EH (cell line): ENCODE measurements around the gene CST11.

ENCODE experiments used
- DNase-seq: peaks from one replicate; pipeline ENCODE4 v3.0.0-alpha.2; 2015; ENCODE audit warnings: low read depth

The CST11 gene

GRCh38 chr20:23453549-23454543 lies 1.2 kb upstream of the CST11 start:
- no peak for DNase-seq

- DNase-seq, result peak; percentile 48
Observed at GRCh38 chr20:23451956-23452487, 654 bp downstream of the CST11 start.

- no peak for DNase-seq
Observed at GRCh38 chr20:23450877-23451276, 1.8 kb downstream of the CST11 start.

- DNase-seq, result peak; percentile 6
Observed at GRCh38 chr20:23449421-23449820, 3.3 kb downstream of the CST11 start.

GRCh38 chr20:23448167-23448566 lies 4.5 kb downstream of the CST11 start:
- DNase-seq, result no peak

GRCh38 chr20:23446505-23446904 lies 6.2 kb downstream of the CST11 start:
- DNase-seq, result peak; percentile 37

- peak; percentile 94 for DNase-seq
Observed at GRCh38 chr20:23445596-23446217, 7.0 kb downstream of the CST11 start.

- DNase-seq, result no peak
Observed at GRCh38 chr20:23444859-23445258, 7.8 kb downstream of the CST11 start.

GRCh38 chr20:23442436-23442835 lies 10.2 kb downstream of the CST11 start:
- peak; percentile 11 for DNase-seq

- DNase-seq, result peak; percentile 79
Observed at GRCh38 chr20:23441850-23442313, 10.8 kb downstream of the CST11 start.

- DNase-seq, result no peak
Observed at GRCh38 chr20:23440004-23440403, 12.7 kb downstream of the CST11 start.

- DNase-seq, result no peak
Observed at GRCh38 chr20:23438661-23439060, 14.0 kb downstream of the CST11 start.

GRCh38 chr20:23437126-23437899 lies 15.4 kb downstream of the CST11 start:
- no peak for DNase-seq

- DNase-seq, result no peak
Observed at GRCh38 chr20:23436681-23437080, 16.0 kb downstream of the CST11 start.

GRCh38 chr20:23435626-23436539 lies 16.8 kb downstream of the CST11 start:
- DNase-seq, result peak; percentile 11

- no peak for DNase-seq
Observed at GRCh38 chr20:23434521-23435313, 18.0 kb downstream of the CST11 start.

GRCh38 chr20:23433628-23434027 lies 19.0 kb downstream of the CST11 start:
- DNase-seq, result no peak

GRCh38 chr20:23425129-23425528 lies 27.5 kb downstream of the CST11 start:
- DNase-seq, result no peak

- peak; percentile 91 for DNase-seq
Observed at GRCh38 chr20:23420943-23421931, 31.4 kb downstream of the CST11 start, which contains the start of gene NAPB. Gene NAPB, minus strand, starts transcription at chr20:23421488. Its CDS starts 86 bp downstream, at chr20:23421402.
